OCI-LY3 (cell line): Measurements from ENCODE around the gene CTAG1A.

ENCODE experiments used
- H2AFZ ChIP-seq: fragments of 200-600, 300-600 bp; shearing (Covaris generic); 2 replicates; pipeline ENCODE4 v1.6.0; 2014; ENCODE audit warnings: antibody characterized with exemption, low read depth, low read length
- H3K27ac ChIP-seq: fragments of 200-600, 300-600 bp; sonication (generic); 2 replicates; pipeline ENCODE4 v1.5.1; 2014; ENCODE audit warnings: mild to moderate bottlenecking, low read length, moderate library complexity, mixed read lengths
- H3K27me3 ChIP-seq: fragments of 200-600, 300-600 bp; sonication (generic); 2 replicates; pipeline ENCODE4 v1.6.1; 2014; ENCODE audit warnings: low read depth, low read length, mixed read lengths
- H3K36me3 ChIP-seq: fragments of 200-600, 300-600 bp; sonication (generic); replicated peaks from 2 replicates; pipeline ENCODE3; 2014; ENCODE audit warnings: low read depth, low read length, mixed read lengths
- H3K4me1 ChIP-seq: fragments of 300-600, 200-600 bp; sonication (generic); 2 replicates; pipeline ENCODE4 v1.6.1; 2014; ENCODE audit warnings: low read length, mixed read lengths
- H3K4me2 ChIP-seq: fragments of 200-600, 300-600 bp; sonication (generic); 2 replicates; pipeline ENCODE4 v1.6.1; 2014; ENCODE audit warnings: low read length, mixed read lengths
- H3K4me3 ChIP-seq: fragments of 300-600, 200-600 bp; sonication (generic); 2 replicates; pipeline ENCODE4 v1.5.1; 2014; ENCODE audit warnings: antibody characterized with exemption, mild to moderate bottlenecking, low read length, moderate library complexity
- H3K79me2 ChIP-seq: fragments of 300-600, 200-600 bp; shearing (Covaris generic); 2 replicates; pipeline ENCODE4 v1.6.1; 2014; ENCODE audit warnings: mild to moderate bottlenecking, low read length, mixed read lengths
- H3K9ac ChIP-seq: fragments of 300-600, 200-600 bp; shearing (Covaris generic); 2 replicates; pipeline ENCODE4 v1.6.0; 2014; ENCODE audit warnings: mild to moderate bottlenecking, low read length, moderate library complexity
- H3K9me3 ChIP-seq: fragments of 200-600, 300-600 bp; shearing (Covaris generic); 2 replicates; pipeline ENCODE4 v1.6.1; 2014; ENCODE audit warnings: low read length, mixed read lengths; ENCODE audit not compliant: insufficient read depth
- H4K20me1 ChIP-seq: fragments of 200-600, 300-600 bp; sonication (generic); 2 replicates; pipeline ENCODE4 v1.6.1; 2016; ENCODE audit warnings: low read length, mixed read lengths; ENCODE audit not compliant: insufficient read depth
- EZH2phosphoT487 ChIP-seq: fragments of 200-600 bp; shearing (Covaris generic); IDR thresholded peaks from 2 replicates; pipeline ENCODE4 v1.6.1; 2018; ENCODE audit warnings: antibody characterized with exemption, mixed run types, low read depth
- TF ChIP-seq, protein P1 (sequence below): fragments of 200-600, 300-600 bp; sonication (generic); IDR thresholded peaks from 2 replicates; pipeline ENCODE4 v1.5.1; 2014; ENCODE audit warnings: antibody characterized with exemption, low read length, low read depth

CTAG1A gene

DNA sequence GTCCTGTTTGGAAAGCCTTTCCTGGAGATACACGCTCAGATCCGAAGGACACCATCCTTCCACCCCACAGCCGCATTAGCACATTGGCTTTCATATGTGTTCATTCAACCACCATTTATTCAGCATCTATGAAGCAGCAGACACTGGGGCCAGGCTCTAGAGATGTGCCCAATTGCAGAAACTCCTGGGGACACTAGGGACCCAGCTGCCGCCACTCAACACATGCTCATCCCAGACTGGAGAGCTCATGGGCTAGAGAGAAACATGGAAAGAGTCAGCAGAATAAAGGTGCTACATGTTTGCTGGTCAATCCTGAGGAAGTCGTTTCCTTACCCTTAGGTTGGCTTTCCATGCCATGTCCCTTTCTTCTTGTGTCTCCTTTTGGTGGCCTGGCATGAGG, 7.6 kb downstream of the CTAG1A start:
- peaks cover 3% of the 10 kb centered on the region; the same call in 1 of the 2 replicates for H3K27me3 ChIP-seq
- no peaks in the 10 kb centered on the region for H3K79me2 ChIP-seq
- no peaks in the 10 kb centered on the region for H4K20me1 ChIP-seq
- H3K4me2 ChIP-seq: no peak overlapping the region
- H2AFZ ChIP-seq: no peak overlapping the region
- H3K9ac ChIP-seq: no peak overlapping the region
- no peak overlapping the region for H3K27ac ChIP-seq
- no peaks in the 10 kb centered on the region for H3K4me1 ChIP-seq
- no peak overlapping the region for H3K4me3 ChIP-seq
- no peak for TF ChIP-seq EZH2phosphoT487
- TF ChIP-seq, protein P1, sequence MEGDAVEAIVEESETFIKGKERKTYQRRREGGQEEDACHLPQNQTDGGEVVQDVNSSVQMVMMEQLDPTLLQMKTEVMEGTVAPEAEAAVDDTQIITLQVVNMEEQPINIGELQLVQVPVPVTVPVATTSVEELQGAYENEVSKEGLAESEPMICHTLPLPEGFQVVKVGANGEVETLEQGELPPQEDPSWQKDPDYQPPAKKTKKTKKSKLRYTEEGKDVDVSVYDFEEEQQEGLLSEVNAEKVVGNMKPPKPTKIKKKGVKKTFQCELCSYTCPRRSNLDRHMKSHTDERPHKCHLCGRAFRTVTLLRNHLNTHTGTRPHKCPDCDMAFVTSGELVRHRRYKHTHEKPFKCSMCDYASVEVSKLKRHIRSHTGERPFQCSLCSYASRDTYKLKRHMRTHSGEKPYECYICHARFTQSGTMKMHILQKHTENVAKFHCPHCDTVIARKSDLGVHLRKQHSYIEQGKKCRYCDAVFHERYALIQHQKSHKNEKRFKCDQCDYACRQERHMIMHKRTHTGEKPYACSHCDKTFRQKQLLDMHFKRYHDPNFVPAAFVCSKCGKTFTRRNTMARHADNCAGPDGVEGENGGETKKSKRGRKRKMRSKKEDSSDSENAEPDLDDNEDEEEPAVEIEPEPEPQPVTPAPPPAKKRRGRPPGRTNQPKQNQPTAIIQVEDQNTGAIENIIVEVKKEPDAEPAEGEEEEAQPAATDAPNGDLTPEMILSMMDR: no peak
- no peaks in the 10 kb centered on the region for H3K36me3 ChIP-seq
- no peaks in the 10 kb centered on the region for H3K9me3 ChIP-seq

DNA sequence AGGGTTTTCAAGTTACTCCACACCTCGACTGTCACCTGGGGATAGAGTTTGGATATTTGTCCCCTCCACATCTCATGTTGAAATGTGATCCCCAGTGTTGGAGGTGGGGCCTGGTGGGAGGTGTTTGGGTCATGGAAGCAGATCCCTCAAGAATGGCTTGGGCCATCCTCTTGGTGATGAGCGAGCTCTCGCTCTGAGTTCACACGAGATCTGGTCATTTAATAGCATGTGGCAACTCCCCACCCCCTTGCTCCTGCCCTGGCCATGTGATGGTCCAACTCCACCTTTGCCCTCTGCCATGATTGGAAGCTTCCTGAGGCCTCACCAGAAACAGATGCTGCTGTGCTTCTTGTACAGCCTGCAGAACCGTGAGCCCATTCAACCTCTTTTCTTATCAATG, 8.3 kb downstream of the CTAG1A start:
- no peak for TF ChIP-seq EZH2phosphoT487
- TF ChIP-seq, protein P1: no peak
- Histone ChIP-seq H3K79me2 (no peaks in the 10 kb centered on the region), H3K4me1 (no peaks in the 10 kb centered on the region), H3K27ac (no peak overlapping the region), H3K4me2 (no peak overlapping the region), H4K20me1 (no peaks in the 10 kb centered on the region), H3K9me3 (no peaks in the 10 kb centered on the region), H3K4me3 (no peak overlapping the region), H3K27me3 (peaks cover 3% of the 10 kb centered on the region; the same call in 1 of the 2 replicates), H3K9ac (no peak overlapping the region), H3K36me3 (no peaks in the 10 kb centered on the region), H2AFZ (no peak overlapping the region)

DNA sequence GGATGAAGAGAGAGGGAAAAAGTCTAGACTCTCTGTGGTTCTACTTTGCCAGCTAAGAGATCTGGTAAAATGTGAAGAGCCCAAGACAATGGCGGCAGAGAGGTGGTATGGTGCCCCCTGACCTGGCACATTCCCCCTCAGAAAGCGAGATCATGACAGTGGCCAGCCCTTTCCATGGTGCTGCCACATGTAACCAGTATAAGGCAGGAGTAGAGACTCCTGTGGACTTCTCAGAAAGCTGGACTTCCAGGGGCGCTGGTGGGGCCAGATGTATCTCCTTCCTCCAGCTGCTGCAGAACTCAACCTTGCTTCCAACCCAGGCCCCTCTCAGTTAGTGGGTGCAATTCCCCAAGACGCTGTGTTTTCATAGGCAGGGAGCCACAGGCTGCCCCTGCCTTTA, 9.6 kb downstream of the CTAG1A start:
- Histone ChIP-seq H3K79me2 (no peaks in the 10 kb centered on the region), H3K9me3 (no peaks in the 10 kb centered on the region), H3K4me2 (no peak overlapping the region), H2AFZ (no peak overlapping the region), H3K9ac (no peak overlapping the region), H3K4me3 (no peak overlapping the region), H3K27ac (no peak overlapping the region), H3K36me3 (no peaks in the 10 kb centered on the region), H3K4me1 (no peaks in the 10 kb centered on the region), H3K27me3 (peaks cover 3% of the 10 kb centered on the region; the same call in 1 of the 2 replicates), H4K20me1 (no peaks in the 10 kb centered on the region)
- TF ChIP-seq EZH2phosphoT487: no peak
- TF ChIP-seq, protein P1: no peak

DNA sequence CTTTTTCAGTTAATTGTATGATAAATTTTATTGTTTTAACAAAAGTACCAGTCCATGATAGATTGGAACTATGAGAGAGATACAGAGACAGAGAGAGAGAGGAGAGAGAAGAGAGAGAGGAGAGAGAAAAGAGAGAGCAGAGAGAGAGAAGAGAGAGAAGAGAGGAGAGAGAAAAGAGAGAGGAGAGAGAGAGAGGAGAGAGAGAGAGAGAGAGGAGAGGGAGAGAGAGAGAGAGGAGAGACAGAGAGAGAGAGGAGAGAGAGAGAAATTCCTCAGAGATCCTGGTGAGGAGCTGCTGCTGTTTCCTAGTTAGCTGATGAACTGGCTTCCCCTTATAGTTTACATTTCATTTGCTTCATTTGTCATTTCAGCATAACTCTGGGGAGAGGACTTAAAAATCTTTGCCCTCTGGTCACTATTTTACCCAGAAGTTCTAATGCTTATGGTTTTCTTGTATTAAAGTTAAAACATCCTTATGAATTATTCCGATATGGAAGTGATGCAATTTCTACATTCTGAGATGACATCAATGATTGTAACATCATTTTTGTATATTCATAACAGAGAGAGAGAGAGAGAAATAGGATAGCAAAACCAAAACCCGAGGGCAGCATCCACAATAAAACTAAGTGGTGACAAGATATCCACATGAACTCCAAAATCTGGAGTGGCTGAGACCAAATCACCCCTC, 10.8 kb downstream of the CTAG1A start:
- H3K4me2 ChIP-seq: no peak overlapping the region
- TF ChIP-seq EZH2phosphoT487: no peak
- TF ChIP-seq, protein P1: no peak
- H3K9me3 ChIP-seq: no peaks in the 10 kb centered on the region
- H3K27ac ChIP-seq: no peak overlapping the region
- H4K20me1 ChIP-seq: no peaks in the 10 kb centered on the region
- H3K4me1 ChIP-seq: no peaks in the 10 kb centered on the region
- H3K36me3 ChIP-seq: no peaks in the 10 kb centered on the region
- H3K9ac ChIP-seq: no peak overlapping the region
- no peak overlapping the region for H2AFZ ChIP-seq
- H3K27me3 ChIP-seq: peaks cover 3% of the 10 kb centered on the region; the same call in 1 of the 2 replicates
- no peaks in the 10 kb centered on the region for H3K79me2 ChIP-seq
- no peak overlapping the region for H3K4me3 ChIP-seq
